HuH-7.5 (cell line): ENCODE measurements around the gene KCNC2.

Experiments used
- DNase-seq: peaks from one replicate; pipeline ENCODE4 v3.0.0; 2011; ENCODE audit warnings: low spot score

KCNC2 gene

DNA sequence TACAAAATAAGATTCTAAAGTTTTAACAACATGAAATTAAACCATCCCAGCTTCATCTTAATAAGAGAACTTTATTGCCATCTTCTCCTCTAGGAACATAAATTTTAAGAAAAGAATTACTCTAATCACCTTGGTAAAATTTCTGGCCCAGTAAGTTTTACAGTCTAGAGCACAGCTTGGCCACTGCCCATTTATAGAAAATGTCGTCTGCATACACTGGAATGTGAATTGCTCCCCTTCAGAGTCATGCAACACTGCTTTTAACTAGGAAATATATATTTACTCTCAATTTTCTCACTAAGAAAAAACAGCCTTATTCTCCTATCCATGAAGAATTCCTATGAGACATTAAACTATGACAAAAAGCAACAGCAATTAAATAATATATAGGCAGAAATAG is 48.2 kb downstream of the KCNC2 start:
- DNase-seq: no peak

DNA sequence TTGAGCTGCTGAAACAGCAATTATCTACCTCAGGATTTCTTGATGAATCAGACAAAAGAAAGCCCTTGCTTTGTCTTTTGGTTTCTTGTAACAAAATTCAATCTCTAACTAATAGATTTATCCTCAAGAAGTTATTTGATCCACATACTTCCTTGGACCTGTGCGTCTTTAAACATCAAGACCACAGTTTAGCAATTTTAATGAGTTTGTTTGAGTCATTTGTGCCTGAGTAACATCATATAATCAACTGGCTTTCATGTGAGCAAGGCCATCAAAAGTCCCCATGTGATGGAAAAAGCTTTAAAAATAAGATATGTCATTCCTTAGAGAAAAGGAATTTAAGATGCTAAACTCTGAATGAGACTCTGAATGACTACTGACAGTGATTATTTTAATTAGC is 52.3 kb downstream of the KCNC2 start:
- no peak for DNase-seq

DNA sequence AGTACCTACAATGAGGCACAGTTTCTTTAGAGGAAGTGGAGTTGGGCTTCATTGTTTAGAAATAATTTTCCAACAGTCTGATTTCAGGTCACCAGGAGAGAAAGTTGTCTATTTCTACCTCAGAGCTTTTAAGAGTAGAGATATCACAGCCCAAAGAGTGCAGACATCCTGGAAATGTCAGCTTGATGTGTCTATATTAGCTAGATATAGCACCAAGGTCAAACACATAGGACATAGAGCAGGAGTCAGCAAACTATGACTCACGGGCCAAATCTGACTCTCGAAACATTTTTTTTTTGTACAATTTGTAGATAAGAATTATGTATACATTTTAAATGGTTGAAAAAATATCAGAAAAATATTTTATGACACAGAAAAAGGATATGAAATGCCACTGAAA is 53.7 kb downstream of the KCNC2 start:
- DNase-seq: no peak

DNA sequence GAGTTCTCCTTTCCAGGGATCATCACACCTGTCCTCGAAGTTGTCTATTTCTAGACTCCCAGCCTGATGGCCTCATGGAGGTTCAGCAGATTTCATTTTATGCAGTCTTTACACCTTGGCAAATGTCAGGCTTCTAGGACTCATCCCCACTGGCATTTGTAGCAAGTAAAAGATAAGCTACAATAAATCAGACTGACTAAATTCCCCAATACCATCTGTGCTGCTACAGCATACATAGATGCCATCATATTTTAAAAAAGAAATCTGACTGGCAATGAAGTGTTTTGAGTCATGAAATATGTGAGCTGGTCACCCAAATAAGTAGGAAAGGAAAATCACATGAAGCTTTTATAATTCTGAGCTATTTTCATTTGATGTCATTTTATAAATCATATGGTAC is 55.3 kb downstream of the KCNC2 start:
- no peak for DNase-seq

DNA sequence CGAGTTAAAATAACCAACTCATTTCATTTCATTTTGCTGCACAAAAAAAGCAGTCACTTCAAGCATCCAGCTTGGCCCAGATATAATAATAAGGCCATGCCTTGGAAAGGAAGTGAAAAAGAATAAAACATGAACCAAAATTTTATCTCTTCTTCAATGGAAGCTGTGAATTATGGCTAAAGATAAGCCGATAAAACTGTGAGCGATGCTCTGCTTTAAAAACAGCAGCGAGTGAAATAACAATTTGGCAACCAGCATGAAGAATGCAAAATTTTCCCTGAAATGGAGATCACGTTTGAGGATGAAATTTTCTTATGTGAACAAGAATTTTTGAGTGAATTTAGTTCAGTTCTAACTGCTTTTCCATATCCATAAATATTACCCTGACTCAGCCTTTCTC is 70.4 kb downstream of the KCNC2 start:
- no peak for DNase-seq

DNA sequence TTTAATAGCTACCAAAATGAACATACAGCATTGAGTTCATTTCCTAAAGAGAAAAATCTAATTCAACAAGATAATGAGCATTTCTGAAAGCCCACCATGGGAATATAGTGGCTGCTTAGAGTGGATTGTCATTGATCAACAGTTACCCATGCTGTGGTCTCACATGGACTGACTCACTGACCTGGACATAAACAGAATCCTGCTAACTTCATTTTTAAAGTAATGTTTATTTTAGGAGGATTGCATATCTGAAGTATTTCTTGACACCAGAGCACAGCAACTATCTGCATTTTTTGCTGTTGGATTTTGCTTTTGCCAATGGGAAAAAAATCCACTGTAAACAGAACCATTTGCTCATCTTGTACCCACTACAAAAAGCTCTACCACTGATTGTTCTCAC is 71.7 kb downstream of the KCNC2 start:
- DNase-seq: no peak

DNA sequence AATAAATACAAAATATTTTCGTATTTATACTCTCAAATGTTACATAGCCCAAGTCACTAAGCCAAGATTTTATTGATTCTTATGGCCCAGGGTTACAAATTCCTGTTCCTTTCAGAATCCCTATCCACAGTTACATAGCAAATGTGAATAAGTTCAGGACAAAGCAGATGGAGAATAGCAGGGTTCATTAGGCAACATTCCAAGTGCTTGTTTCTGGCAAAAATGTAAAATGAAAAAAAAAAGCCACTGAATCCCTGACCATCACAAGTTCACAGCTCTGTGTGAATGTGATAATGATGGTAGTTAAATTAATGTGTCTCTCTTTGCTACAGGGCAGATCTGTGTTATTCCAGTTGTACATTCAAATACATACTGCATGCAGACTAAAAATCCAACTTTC is 74.6 kb downstream of the KCNC2 start:
- DNase-seq: no peak

DNA sequence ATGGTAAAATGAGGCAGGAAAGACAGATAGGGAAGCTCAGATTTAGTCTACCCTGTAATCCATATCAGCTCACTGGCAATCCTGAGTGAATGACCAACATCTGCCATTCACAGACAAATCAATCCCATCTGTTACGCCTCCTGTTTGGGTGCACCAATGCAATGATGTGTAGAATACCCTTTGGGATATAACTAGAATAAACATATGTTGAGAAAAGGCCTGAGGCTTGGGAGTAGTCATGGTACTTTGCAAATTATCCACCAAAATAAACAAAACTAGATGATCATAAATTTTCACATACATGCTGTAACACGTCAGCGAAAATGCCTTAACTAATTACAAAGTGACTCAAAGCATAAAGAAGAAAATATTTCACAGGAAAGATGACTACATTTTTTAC is 78.8 kb downstream of the KCNC2 start:
- no peak for DNase-seq

DNA sequence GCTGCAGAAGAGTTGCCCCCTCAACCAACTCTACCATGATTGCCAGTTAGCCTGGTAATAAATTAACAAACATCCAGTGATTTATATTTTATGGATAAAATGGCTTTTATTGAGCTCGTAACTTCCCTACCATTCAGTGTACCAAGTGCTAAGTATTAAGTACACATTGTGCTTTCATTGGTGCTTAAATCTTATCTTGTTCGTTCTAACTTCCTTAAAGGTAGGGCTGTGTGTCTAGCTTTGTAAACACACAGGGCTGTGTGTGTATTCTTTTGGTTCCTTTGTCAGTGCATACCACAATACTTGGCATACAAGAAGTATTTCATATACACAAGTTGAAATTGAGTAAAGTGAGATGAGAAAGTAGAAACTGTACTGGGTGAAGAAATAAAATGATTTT is 80.4 kb downstream of the KCNC2 start:
- DNase-seq: no peak

DNA sequence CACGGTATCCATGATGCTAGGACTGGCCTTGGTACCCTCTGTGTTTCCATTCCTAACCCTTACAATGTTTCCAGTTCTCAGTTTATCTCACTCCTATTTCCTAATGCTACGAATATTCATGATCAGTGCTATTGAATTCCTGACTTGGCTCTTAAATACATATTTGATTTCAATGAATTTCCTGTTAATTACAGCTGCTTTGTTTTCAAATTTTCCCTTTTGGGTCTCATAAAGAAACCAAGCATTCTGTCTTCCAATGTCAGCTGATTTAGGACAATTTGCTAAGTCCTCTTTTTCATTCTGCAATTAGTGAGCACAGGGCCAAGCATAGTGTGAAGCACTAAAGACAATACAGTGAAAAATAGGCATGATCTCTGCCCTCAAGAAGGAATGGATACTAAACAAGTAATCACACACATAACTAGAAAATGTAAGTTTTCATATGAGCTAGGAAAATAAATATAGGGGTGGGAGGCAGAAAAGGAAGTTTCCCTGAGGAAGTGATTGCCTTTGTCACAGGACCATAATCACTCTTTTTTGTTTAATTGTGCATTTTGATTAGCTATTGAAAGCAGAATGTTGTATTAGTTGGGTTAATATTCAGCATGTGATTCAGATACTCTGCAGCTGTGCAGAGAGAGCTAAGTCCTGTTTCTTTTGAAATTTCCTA is 88.5 kb downstream of the KCNC2 start:
- DNase-seq: no peak

DNA sequence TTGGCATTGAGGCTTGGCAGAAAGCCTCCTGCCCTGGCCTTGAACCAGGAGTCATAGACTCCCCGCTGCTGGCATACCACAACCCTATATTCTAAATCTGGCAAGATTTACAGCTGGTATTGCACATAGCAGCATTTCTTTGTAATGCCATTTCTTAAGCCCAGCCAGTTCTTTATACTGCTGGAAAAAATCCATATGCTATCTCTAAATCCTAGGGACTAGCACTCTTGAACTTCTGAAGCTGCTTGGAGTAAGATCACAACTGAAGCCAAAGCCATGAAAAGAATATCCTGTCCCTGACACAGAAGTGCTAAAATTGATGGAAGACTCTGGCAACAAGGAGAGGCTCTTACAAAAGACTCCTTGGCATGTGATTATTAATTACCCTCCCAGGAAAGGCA is 89.3 kb downstream of the KCNC2 start:
- DNase-seq: no peak

DNA sequence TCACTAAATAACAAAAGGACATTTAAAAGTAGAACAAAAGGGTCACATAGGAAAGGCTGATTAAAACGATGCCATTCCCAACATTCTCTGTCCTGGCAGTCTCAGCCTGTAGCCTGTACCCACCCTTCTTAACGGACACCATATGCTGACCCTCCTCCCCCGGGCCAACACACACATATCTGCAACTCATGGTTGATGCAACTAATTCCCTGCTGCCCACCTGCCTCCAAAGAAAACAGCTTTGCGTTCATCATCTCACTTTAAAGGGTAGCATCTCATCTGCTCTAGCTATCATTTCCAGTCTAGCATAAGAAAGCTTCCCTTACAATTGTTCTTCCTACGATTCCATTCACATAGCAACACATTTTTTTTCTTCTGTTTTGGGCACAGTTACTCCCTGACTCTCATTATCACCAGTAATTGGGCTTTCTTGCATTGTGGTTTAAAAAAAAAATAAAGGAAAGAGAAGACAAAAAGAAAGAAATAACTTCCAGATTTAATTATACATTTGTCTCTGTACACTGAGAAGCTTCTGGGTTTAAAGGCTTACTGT is 92.9 kb downstream of the KCNC2 start:
- DNase-seq: no peak

DNA sequence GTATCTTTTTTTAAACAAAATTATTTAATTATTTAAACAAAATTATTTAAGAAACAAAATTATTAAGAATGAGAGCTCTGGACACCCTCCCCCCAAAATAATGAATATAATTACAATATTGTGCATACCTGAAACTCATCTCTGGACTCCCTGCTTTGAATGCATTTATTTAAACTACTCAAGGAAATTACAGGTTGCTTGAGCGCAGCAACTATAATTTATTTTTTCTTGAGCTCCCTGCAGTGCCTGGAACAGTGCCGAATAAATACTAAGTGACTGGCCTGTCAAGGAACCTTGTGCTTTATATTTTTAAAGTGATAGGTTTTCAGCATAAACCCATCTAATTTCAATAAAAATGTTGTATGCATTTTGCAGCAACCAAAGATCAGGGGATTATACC is 93.9 kb downstream of the KCNC2 start:
- DNase-seq: no peak

DNA sequence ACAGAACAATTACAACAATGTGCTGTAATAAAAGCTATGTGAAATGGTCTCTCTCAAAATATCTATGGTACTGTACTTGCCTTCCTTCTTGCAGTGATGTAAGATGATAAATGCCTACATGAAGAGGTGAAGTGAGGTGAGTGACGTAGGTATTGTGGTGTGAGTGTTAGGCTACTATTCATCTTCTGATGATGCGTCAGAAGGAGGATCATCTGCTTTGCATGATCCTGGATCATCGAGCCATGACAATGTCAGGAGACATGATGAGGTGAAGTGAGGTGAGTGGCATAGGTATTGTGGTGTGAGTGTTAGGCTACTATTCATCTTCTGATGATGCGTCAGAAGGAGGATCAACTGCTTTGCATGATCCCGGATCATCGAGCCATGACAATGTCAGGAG is 105.8 kb downstream of the KCNC2 start:
- no peak for DNase-seq

DNA sequence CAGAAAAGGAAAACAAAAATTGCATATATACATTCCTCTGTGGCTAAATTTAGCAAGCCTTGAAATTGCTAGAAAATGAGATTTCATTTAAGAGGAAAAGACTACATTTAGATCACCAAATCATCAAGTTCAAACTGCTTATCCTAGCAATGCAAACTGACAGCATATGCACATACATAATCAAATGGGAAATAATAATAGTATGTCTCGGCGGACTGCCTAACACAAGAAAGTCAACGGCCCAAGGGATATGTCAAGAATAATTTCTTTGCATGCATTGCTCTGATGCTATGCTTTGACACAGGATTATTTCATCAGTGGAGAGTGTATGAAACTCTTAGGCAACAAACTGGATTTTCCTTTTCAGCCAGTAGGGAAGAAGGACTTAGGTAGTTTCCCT is 107.9 kb downstream of the KCNC2 start:
- no peak for DNase-seq

DNA sequence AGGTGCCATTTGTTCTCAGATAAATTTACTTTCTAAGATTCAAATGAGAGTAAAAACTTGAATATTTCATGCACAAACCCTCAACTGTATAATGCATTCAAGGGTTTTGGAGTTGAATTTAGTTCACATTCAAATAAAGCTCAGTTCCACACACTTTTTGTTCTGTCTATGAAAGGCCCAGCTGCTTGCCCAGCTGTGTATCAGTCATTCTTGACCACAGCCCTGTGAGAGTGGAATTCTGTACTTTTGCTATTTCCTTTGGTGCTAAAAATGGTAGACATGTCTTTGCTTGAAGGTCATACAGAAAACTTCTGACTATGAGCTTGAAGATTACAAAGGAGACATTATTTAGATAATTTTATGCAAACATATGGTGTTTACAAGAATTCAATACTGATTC is 110.4 kb downstream of the KCNC2 start:
- DNase-seq: no peak

DNA sequence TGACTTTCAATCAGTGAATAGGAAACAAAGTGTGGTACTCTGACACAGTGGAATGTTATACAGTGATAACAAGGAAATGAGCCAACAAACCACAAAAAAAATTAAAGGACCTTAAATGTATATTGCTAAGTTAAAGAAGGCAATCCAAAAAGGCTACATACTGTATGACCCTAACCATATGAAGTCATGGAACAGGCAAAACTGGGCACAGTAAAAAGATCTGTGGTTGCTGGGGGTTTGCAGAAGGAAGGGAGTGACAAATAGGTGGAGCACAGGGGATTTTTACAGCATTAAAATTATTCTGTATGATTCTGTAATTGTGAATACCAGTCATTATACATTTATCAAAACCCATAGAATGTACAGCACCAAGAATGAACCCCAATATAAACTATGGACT is 112.6 kb downstream of the KCNC2 start:
- DNase-seq: no peak

DNA sequence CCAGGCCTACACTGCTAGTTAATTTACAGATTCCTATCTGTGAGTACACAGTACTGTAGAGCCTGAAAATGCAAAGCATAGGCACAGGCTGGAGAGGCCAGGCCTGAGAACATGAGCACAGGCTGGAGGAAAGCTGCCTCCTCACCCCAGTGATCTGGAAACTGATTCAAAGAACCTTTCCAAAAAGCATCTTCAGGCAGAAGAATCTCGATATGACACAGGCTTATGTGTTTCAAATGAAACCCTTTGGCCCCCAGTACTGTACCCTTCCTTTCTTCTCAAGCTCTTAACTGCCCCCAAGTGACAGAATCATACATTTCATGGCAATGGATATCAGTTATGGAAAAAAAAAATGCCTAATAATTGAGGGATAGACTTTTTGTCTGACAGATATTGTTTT is 122.0 kb downstream of the KCNC2 start:
- no peak for DNase-seq

DNA sequence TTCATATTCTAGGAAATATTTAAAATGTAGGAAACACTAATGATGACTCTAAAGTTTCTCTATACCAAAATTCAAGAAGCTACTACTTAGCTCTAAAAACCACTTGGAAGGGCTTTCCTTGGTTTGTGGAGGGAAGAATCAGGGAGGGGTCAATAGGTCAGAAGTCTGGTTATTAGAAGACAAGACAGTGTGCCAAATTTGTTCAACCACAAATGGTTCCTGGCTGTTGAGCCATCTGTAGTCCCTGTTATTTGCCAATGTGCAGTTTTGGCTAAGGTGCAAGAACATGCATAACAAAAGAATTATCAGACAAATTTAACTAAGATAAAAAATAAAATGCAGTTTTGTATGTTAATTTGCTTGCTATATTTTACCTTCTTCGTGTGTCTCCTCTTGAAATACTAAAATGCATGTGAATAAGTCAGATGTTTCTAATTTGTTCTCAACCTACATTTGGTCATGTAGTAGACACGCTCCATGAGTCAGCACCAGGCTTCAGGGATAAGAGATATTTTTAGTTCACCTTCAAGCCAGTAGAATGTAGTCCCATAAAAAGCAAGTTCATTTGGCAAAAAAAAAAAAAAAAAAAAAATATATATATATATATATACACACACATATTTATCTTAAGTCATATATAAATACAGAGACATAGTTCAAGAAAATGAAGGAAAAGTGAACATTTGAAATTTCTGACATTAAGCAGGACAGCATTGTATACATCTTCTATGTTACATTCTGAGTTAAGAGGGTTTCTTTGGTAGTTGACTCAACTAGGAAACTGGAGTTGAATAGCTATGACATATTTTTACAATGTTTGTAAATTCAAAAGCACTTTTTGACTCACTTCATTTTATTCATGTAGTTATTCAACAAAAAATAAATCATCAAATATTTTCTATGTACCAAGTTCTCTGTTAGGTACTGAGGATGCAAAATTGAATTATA is 123.3 kb downstream of the KCNC2 start:
- no peak for DNase-seq

DNA sequence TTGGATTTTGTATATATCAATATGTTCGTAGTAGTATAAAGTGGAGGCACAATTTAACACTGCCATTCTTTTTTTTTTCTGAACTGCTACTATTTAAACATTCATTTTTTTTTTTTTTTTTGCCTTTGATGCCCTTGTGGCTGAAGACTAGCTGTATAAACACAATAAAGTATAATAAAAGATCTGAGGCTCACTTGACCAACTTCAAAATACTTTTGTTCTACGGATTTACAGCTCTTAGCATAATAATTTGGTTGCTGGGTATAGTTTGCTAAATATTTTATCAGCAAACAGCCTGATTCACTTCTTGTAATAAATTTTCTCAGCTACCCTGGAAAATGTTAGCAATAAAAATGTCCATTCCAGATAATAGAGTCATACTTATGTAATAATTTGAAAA is 128.3 kb downstream of the KCNC2 start:
- no peak for DNase-seq

DNA sequence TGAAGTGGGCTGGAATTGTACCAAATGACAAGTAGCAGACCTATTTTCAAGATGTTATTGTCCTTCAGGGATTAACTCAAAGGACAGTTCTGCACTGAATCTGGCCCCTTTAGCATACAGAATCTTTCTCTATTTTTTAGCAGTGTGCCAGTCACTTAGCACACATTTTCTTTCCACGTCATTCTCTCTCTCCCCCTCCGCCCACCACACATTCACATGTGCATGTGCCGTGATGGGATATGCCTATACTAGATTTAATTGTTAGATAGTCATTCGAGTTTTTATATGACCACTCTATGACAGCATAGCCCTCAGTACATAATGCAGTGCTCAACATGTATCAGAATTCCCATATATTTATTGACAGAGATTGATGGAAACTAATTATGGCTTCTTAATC is 129.1 kb downstream of the KCNC2 start:
- no peak for DNase-seq

DNA sequence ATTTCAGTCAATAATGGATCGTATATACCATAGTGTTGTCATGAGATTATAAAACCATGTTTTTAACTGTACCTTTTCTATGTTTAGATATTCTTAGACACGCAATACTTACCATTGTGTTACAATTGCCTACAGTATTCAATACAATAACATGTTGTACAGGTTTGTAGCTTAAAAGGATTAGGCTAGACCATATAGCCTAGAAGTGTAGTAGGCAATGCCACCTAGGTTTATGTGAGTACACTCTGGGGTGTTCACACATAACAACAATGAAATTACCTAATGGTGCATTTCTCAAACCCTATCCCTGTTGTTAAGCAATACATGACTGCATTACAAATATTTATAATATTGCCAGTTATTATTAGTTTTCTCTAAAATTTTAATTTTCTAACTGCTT is 144.2 kb downstream of the KCNC2 start:
- DNase-seq: no peak

DNA sequence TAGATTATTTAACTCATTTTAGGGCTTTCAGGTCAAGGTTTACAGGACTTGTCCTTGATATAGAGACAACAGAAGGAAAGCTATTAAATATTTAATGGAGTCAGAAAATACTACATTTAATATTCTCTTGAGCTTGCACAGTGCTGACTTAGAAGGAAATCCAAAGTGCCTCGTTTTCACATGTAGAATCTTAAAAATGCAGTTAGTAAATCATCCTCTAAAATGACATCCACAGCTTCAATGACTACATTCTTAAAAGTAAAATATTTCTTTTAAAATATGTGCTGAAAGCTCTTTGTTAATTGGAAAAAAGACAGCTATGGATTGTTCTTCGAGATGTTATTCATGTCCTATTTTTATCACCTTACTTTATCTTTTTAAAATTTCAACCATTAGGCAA is 146.9 kb downstream of the KCNC2 start:
- no peak for DNase-seq
